Measurements from ENCODE around the gene IQCH.
A peak's percentile ranks its signal among the peaks of the same experiment; 100 is the strongest.
"Not testable (repeated sequence)": the region's sequence is repeated elsewhere in the genome, so short reads cannot be mapped to it uniquely, and the experiment has no call there.

The IQCH gene

DNA sequence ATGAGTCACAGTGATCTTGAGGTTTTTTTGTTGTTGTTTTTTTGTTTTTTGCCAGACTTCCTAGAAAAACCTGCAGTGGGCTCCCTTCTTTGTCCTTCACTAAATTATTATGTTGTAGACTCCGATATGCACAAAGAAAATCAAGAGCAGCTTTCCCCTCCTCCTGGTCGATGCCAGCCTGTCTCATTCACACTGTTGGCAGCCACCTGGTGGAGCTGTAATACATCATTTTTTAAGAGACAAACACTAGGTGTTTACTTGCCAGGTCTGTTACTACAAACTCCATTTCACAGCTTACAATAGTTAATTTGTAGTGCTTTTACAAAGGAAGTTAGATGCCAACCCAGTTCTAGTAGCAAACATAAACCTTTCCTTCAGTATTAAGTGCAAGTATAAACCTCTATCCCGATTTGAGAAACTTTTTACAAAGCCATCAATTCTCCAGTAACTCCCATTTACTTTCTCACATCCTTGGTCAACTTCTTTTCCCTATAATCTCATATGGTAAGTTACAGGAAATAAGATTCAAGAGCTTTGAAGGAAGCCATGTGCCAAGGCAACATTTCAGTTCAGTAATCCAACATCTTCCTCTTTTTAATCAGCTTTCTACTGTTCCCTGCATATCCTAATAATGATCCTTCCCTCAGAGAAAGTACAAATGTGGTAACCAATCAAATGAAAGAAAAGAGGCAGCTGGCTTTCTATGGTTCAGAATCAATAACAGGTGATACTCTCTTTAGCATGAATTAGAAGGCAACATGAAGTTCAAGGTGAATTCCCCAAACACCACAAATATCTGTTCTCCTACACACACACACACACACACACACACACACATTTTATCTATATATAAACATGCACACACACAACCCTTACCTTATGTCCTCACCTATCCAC lies 14.1 kb upstream of the IQCH start:
- peaks cover 7% of the 10 kb centered on the region for H3K36me3 ChIP-seq (ENCODE audit: insufficient read depth, low read length)
- TF ChIP-seq EZH2 (IDR thresholded peaks at IDR 0.05) (no peak), FOXP2 (optimal IDR thresholded peaks at IDR 0.05; ENCODE audit: control extremely low read depth, extremely low read length, insufficient read depth) (no peak), POLR2AphosphoS5 (IDR thresholded peaks at IDR 0.05; ENCODE audit: borderline replicate concordance, low read depth, low read length) (no peak)
- H3K4me3 ChIP-seq, result no peak overlapping the region
- H3K9me3 ChIP-seq (ENCODE audit: low read depth, low read length), result no peaks in the 10 kb centered on the region
- no peak overlapping the region for H3K9ac ChIP-seq (ENCODE audit: insufficient read length)
- DNase-seq (ENCODE audit: low read depth, low spot score), result no peak
- H3K27ac ChIP-seq, result peak overlapping the region; percentile 84

GRCh38 chr15:67241132-67241855 lies 13.3 kb upstream of the IQCH start:
- Histone ChIP-seq H3K9ac (ENCODE audit: insufficient read length) (no peak overlapping the region), H3K27ac (peak overlapping the region; percentile 79), H3K36me3 (ENCODE audit: insufficient read depth, low read length) (peaks cover 15% of the 10 kb centered on the region), H3K9me3 (ENCODE audit: low read depth, low read length) (no peaks in the 10 kb centered on the region), H3K4me3 (peak overlapping the region; percentile 31)
- DNase-seq (ENCODE audit: low read depth, low spot score), result no peak
- no peak for TF ChIP-seq FOXP2 (optimal IDR thresholded peaks at IDR 0.05; ENCODE audit: control extremely low read depth, extremely low read length, insufficient read depth)
- TF ChIP-seq EZH2 (IDR thresholded peaks at IDR 0.05), result no peak

DNA sequence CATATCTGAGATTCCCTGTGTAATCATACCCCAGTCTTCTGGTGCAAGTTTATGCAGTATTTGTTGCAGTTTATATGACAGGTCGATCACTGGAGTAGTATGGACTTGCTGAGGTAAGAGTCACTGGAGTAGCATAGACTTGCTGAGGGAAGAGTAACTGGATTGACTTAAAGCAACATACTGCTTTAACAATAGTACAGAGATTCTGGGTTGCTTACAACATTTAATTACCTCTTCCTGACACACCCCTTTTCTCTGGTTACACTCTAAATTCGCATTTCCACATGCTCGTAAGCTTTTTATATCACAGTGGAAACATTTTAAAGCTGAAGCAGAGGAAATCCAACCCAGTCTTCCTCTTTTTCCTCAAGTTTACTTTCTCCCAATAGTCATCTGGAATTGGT lies 11.9 kb upstream of the IQCH start:
- Histone ChIP-seq H3K27ac (peak overlapping the region; percentile 94), H3K9ac (ENCODE audit: insufficient read length) (peak overlapping the region; percentile 61), H3K9me3 (ENCODE audit: low read depth, low read length) (peaks cover 3% of the 10 kb centered on the region; the same call in 1 of the 2 replicates), H3K36me3 (ENCODE audit: insufficient read depth, low read length) (peaks cover 15% of the 10 kb centered on the region), H3K4me3 (peak overlapping the region; percentile 72)
- no peak for TF ChIP-seq EZH2 (IDR thresholded peaks at IDR 0.05)
- TF ChIP-seq FOXP2 (optimal IDR thresholded peaks at IDR 0.05; ENCODE audit: control extremely low read depth, extremely low read length, insufficient read depth), result peak; percentile 20
- DNase-seq (ENCODE audit: low read depth, low spot score), result peak; percentile 80

GRCh38 chr15:67244971-67245478 lies 9.6 kb upstream of the IQCH start:
- DNase-seq (ENCODE audit: low read depth, low spot score), result no peak
- peaks cover 15% of the 10 kb centered on the region for H3K36me3 ChIP-seq (ENCODE audit: insufficient read depth, low read length)
- H3K4me3 ChIP-seq, result no peak overlapping the region
- TF ChIP-seq EZH2 (IDR thresholded peaks at IDR 0.05), result no peak
- peaks cover 3% of the 10 kb centered on the region; the same call in 1 of the 2 replicates for H3K9me3 ChIP-seq (ENCODE audit: low read depth, low read length)
- H3K27ac ChIP-seq, result no peak overlapping the region
- no peak overlapping the region for H3K9ac ChIP-seq (ENCODE audit: insufficient read length)

GRCh38 chr15:67246606-67247005 lies 8.0 kb upstream of the IQCH start:
- H3K27ac ChIP-seq; DNase-seq (ENCODE audit: low read depth, low spot score); H3K9ac ChIP-seq (ENCODE audit: insufficient read length); H3K4me3 ChIP-seq; H3K9me3 ChIP-seq (ENCODE audit: low read depth, low read length): not testable (repeated sequence)
- peaks cover 15% of the 10 kb centered on the region for H3K36me3 ChIP-seq (ENCODE audit: insufficient read depth, low read length)

DNA sequence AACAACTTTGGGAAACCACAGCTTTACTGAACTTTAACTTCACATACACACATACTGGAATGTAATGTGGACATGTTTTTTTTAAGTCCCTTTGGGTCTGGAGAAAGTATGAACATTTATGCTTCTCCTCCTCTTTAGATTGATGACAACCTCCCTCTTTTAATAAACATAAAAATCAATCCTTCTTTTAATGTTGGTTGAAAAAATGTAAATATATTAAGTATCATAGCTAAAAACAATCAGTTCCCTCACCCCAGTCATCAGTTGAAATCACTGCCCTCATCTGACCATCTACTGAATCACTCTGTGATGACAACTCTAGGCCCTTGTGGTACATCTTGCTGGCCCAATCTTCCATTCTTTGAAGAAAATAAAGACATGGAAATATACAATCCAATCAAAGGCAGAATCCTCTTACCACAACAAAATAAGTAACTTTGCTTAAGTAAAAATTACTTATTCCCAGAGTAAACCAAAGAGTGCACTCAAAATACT lies 6.5 kb upstream of the IQCH start:
- no peak overlapping the region for H3K4me3 ChIP-seq
- H3K9me3 ChIP-seq (ENCODE audit: low read depth, low read length), result peaks cover 3% of the 10 kb centered on the region; the same call in 1 of the 2 replicates
- H3K9ac ChIP-seq (ENCODE audit: insufficient read length), result no peak overlapping the region
- DNase-seq (ENCODE audit: low read depth, low spot score), result no peak
- H3K27ac ChIP-seq, result no peak overlapping the region
- TF ChIP-seq FOXP2 (optimal IDR thresholded peaks at IDR 0.05; ENCODE audit: control extremely low read depth, extremely low read length, insufficient read depth) (no peak), EZH2 (IDR thresholded peaks at IDR 0.05) (no peak), POLR2AphosphoS5 (IDR thresholded peaks at IDR 0.05; ENCODE audit: borderline replicate concordance, low read depth, low read length) (no peak)
- H3K36me3 ChIP-seq (ENCODE audit: insufficient read depth, low read length), result peaks cover 15% of the 10 kb centered on the region

DNA sequence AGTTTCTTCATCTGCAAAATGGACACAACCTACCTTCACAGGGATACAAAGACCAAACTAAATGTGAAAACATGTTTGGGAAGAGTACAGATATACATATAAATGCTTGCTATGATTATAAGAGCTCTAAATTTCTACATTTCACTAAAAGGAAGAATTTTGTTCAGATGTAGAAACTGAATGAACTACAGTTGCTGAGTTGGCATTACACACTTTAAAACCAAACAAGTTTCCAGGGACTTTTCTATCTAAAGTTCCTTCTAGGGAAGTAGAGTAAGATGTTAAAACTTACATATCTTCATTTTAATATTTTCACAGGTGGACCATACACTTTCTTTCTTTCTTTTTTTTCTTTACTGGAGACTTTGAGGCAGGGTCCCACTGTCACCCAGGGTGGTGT lies 4.8 kb upstream of the IQCH start:
- H3K9ac ChIP-seq (ENCODE audit: insufficient read length), result no peak overlapping the region
- TF ChIP-seq FOXP2 (optimal IDR thresholded peaks at IDR 0.05; ENCODE audit: control extremely low read depth, extremely low read length, insufficient read depth) (no peak), POLR2AphosphoS5 (IDR thresholded peaks at IDR 0.05; ENCODE audit: borderline replicate concordance, low read depth, low read length) (no peak), EZH2 (IDR thresholded peaks at IDR 0.05) (no peak)
- H3K27ac ChIP-seq, result no peak overlapping the region
- peaks cover 14% of the 10 kb centered on the region for H3K36me3 ChIP-seq (ENCODE audit: insufficient read depth, low read length)
- no peak overlapping the region for H3K4me3 ChIP-seq
- DNase-seq (ENCODE audit: low read depth, low spot score), result no peak
- peaks cover 3% of the 10 kb centered on the region; the same call in 1 of the 2 replicates for H3K9me3 ChIP-seq (ENCODE audit: low read depth, low read length)

DNA sequence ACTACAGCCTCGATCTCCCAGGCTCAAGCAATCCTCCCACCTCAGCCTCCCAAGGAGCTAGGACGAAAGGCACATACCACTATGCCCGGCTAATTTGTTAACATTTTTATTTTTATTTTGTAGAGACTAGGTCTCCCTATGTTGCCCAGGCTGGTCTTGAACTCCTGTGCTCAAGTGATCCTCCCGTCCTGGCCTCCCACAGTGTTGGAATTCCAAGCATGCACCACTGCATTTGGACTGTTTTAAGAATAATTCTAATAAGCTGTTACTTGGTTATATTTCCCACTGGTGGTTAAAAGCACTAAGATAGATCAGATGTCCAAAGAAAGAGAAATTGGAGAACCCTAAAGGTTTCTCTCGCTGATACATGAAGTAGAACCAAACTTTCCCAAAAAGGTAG lies 3.3 kb upstream of the IQCH start:
- TF ChIP-seq EZH2 (IDR thresholded peaks at IDR 0.05) (no peak), POLR2AphosphoS5 (IDR thresholded peaks at IDR 0.05; ENCODE audit: borderline replicate concordance, low read depth, low read length) (no peak)
- H3K27ac ChIP-seq, result no peak overlapping the region
- H3K9ac ChIP-seq (ENCODE audit: insufficient read length), result no peak overlapping the region
- DNase-seq (ENCODE audit: low read depth, low spot score), result no peak
- peaks cover 3% of the 10 kb centered on the region; the same call in 1 of the 2 replicates for H3K9me3 ChIP-seq (ENCODE audit: low read depth, low read length)
- H3K36me3 ChIP-seq (ENCODE audit: insufficient read depth, low read length), result no peaks in the 10 kb centered on the region; the same call in 1 of the 2 replicates
- H3K4me3 ChIP-seq, result no peak overlapping the region
